IMR-90 (cell line): ENCODE data around the gene FBXW5. TPM values are rescaled to one million over a fixed set of nuclear protein-coding genes. Genes with fewer than 3 reads are reported as not detected.
A peak's percentile ranks its signal among the peaks of the same experiment; 100 is the strongest.

Experiments used
- ATAC-seq: fragments of 200-7000 bp; cut with Tn5 transposase; 2 replicates; pipeline ENCODE4 v1.9.1; 2020; ENCODE audit warnings: low read depth, mild to moderate bottlenecking, moderate library complexity
- Bru-seq: library from RNA; stranded (reverse); fragments of 400-500 nt; gene quantifications from one replicate; lab custom pipeline; 2021; lab: Mats Ljungman, UMichigan
- BruChase-seq, 2 experiments: library from RNA; stranded (reverse); fragments of 400-500 nt; gene quantifications; one replicate each; lab custom pipeline; 2021; lab: Mats Ljungman, UMichigan
- BruUV-seq: library from RNA; stranded (reverse); fragments of 400-500 nt; replicated peaks from 2 replicates; lab custom pipeline; 2021; lab: Mats Ljungman, UMichigan
- CTCF ChIA-PET: fragments of 300-600 bp; formaldehyde crosslinking; extraction: SDS; loops from one replicate; lab custom pipeline; 2021; ENCODE audit warnings: antibody characterized with exemption; lab: Yijun Ruan, JAX
- POLR2A ChIA-PET: fragments of 300-600 bp; sonication (Branson Sonifier 250); formaldehyde crosslinking; loops from one replicate; lab custom pipeline; 2022; ENCODE audit warnings: antibody characterized with exemption; ENCODE audit not compliant: unreplicated experiment; lab: Charles Lee
- DNase-seq: peaks from one replicate; pipeline ENCODE4 v3.0.0; 2013
- H2AFZ ChIP-seq: replicated peaks from 2 replicates; pipeline ENCODE3; 2013; ENCODE audit warnings: low read length, mild to moderate bottlenecking; ENCODE audit not compliant: poor library complexity
- H2AK5ac ChIP-seq: 2 replicates; pipeline ENCODE4 v1.6.1; 2013; ENCODE audit warnings: low read depth, low read length, inconsistent platforms
- H2AK9ac ChIP-seq: replicated peaks from 2 replicates; pipeline ENCODE3; 2013; ENCODE audit warnings: mild to moderate bottlenecking, low read depth, low read length, moderate library complexity; ENCODE audit not compliant: poor library complexity
- H2BK120ac ChIP-seq: 2 replicates; pipeline ENCODE4 v1.6.1; 2013; ENCODE audit warnings: low read depth, low read length, inconsistent platforms
- H2BK15ac ChIP-seq: 3 replicates; pipeline ENCODE4 v1.6.1; 2013; ENCODE audit warnings: low read depth, low read length, inconsistent platforms
- H2BK20ac ChIP-seq: 2 replicates; pipeline ENCODE4 v1.6.1; 2013; ENCODE audit warnings: low read depth, mild to moderate bottlenecking, inconsistent platforms, low read length, moderate library complexity
- H2BK5ac ChIP-seq: 2 replicates; pipeline ENCODE4 v1.6.1; 2013; ENCODE audit warnings: mild to moderate bottlenecking, low read depth, low read length, inconsistent platforms; ENCODE audit not compliant: poor library complexity, severe bottlenecking
- H3K14ac ChIP-seq: replicated peaks from 2 replicates; pipeline ENCODE4 v1.6.1; 2013; ENCODE audit warnings: low read depth, low read length, inconsistent platforms
- H3K18ac ChIP-seq: 2 replicates; pipeline ENCODE4 v1.6.1; 2013; ENCODE audit warnings: low read depth, low read length, control low read depth
- H3K23ac ChIP-seq: 2 replicates; pipeline ENCODE4 v1.6.1; 2013; ENCODE audit warnings: low read depth, low read length, inconsistent platforms
- H3K27ac ChIP-seq: 2 replicates; pipeline ENCODE4 v1.5.1; 2013; ENCODE audit warnings: mild to moderate bottlenecking, control low read depth, low read length; ENCODE audit not compliant: insufficient read depth
- H3K27me3 ChIP-seq: 2 replicates; pipeline ENCODE4 v1.6.1; 2013; ENCODE audit warnings: low read length; ENCODE audit not compliant: control insufficient read depth, insufficient read depth
- H3K36me3 ChIP-seq: 2 replicates; pipeline ENCODE4 v1.6.1; 2013; ENCODE audit warnings: low read length, mixed read lengths; ENCODE audit not compliant: control insufficient read depth, insufficient read depth
- H3K4ac ChIP-seq: 2 replicates; pipeline ENCODE4 v1.6.1; 2013; ENCODE audit warnings: low read depth, low read length, inconsistent platforms
- H3K4me1 ChIP-seq: 2 replicates; pipeline ENCODE4 v1.6.1; 2013; ENCODE audit warnings: low read length, mixed read lengths; ENCODE audit not compliant: control insufficient read depth, insufficient read depth
- H3K4me2 ChIP-seq: 2 replicates; pipeline ENCODE4 v1.6.1; 2013; ENCODE audit warnings: low read depth, mild to moderate bottlenecking, control low read depth, low read length, moderate library complexity
- H3K4me3 ChIP-seq: 2 replicates; pipeline ENCODE4 v1.5.1; 2013; ENCODE audit warnings: low read depth, mild to moderate bottlenecking, control low read depth, low read length, moderate library complexity; ENCODE audit not compliant: insufficient read depth
- H3K56ac ChIP-seq: 2 replicates; pipeline ENCODE4 v1.6.1; 2013; ENCODE audit warnings: low read length, inconsistent platforms; ENCODE audit not compliant: insufficient read depth; ENCODE audit errors: extremely low read depth
- H3K79me1 ChIP-seq, 2 experiments: 2 replicates each; pipeline ENCODE4 v1.6.1; 2013; ENCODE audit warnings: low read length in 2 of 2, inconsistent platforms in 1 of 2, low read depth in 1 of 2
- H3K9ac ChIP-seq: 2 replicates; pipeline ENCODE4 v1.6.1; 2013; ENCODE audit warnings: low read depth, low read length, control low read depth
- H3K9me1 ChIP-seq: 2 replicates; pipeline ENCODE4 v1.6.1; 2013; ENCODE audit warnings: low read length, inconsistent platforms; ENCODE audit not compliant: insufficient read depth
- H3K9me3 ChIP-seq: 2 replicates; pipeline ENCODE4 v1.6.1; 2013; ENCODE audit warnings: low read length; ENCODE audit not compliant: control insufficient read depth, insufficient read depth
- H4K20me1 ChIP-seq: 2 replicates; pipeline ENCODE4 v1.6.1; 2013; ENCODE audit warnings: low read length, inconsistent platforms; ENCODE audit not compliant: insufficient read depth
- H4K5ac ChIP-seq: 2 replicates; pipeline ENCODE4 v1.6.1; 2013; ENCODE audit warnings: mild to moderate bottlenecking, low read depth, low read length, control low read depth
- H4K8ac ChIP-seq, 2 experiments: 2 replicates each; pipeline ENCODE4 v1.6.1; 2013; ENCODE audit warnings: low read depth in 2 of 2, low read length in 2 of 2, control low read depth in 1 of 2, inconsistent platforms in 1 of 2
- H4K91ac ChIP-seq: 2 replicates; pipeline ENCODE4 v1.6.1; 2013; ENCODE audit warnings: low read depth, low read length, inconsistent platforms; ENCODE audit not compliant: insufficient read depth
- CHD1 ChIP-seq: IDR thresholded peaks from 2 replicates; pipeline ENCODE4 v1.6.1; 2012; ENCODE audit warnings: low read depth, low read length, improper control_type of control experiment
- ELK1 ChIP-seq: fragments of 150-350 bp; IDR thresholded peaks from 2 replicates; pipeline ENCODE4 v1.6.1; 2016; ENCODE audit warnings: low read depth, mild to moderate bottlenecking, low read length, moderate library complexity, borderline replicate concordance
- MAZ ChIP-seq: IDR thresholded peaks from 2 replicates; pipeline ENCODE4 v1.6.1; 2012; ENCODE audit warnings: low read depth, mild to moderate bottlenecking, low read length, improper control_type of control experiment, moderate library complexity, borderline replicate concordance
- MXI1 ChIP-seq: IDR thresholded peaks from 2 replicates; pipeline ENCODE4 v1.6.1; 2012; ENCODE audit warnings: low read depth, mild to moderate bottlenecking, low read length, moderate library complexity, borderline replicate concordance
- NFE2L2 ChIP-seq: fragments of 150-350 bp; IDR thresholded peaks from 2 replicates; pipeline ENCODE4 v1.6.1; 2016; ENCODE audit warnings: low read depth, mild to moderate bottlenecking, low read length
- POLR2A ChIP-seq: IDR thresholded peaks from 2 replicates; pipeline ENCODE4 v1.6.1; 2012; ENCODE audit warnings: mild to moderate bottlenecking, low read depth, low read length
- RFX5 ChIP-seq: IDR thresholded peaks from 2 replicates; pipeline ENCODE4 v1.8.0; 2012; ENCODE audit warnings: low read depth, mild to moderate bottlenecking, low read length, moderate library complexity
- SMC3 ChIP-seq: fragments of 150-350 bp; IDR thresholded peaks from 2 replicates; pipeline ENCODE4 v1.6.1; 2016; ENCODE audit warnings: low read depth, mild to moderate bottlenecking, antibody characterized with exemption, low read length, moderate library complexity
- WGBS, 2 experiments: methylation state at CpG; one replicate each; pipeline versions ENCODE4 v1.1.5 to v1.1.7; 2013; ENCODE audit warnings: missing lambda C conversion rate in 2 of 2; ENCODE audit not compliant: insufficient read length in 1 of 2; ENCODE audit errors: extremely low coverage in 2 of 2; 5-methylcytosine and 5-hydroxymethylcytosine counted together
- dilution Hi-C: fragments of 300-500 bp; cut with HindIII; formaldehyde crosslinking; loops from one replicate; pipeline ENCODE4 v1.14.3; 2018; ENCODE audit warnings: low sequenced_read_pairs; ENCODE audit not compliant: unreplicated experiment
- in situ Hi-C: fragments of 300-500 bp; cut with MboI; formaldehyde crosslinking; loops from 3 replicates; pipeline ENCODE4 v1.14.3; 2019; ENCODE audit warnings: low sequenced_read_pairs, inconsistent platforms, mixed read lengths
- intact Hi-C: fragments of 100-400 bp; cut with micrococcal nuclease; formaldehyde crosslinking; loops from 2 replicates; pipeline ENCODE4 v1.10.0; 2022
- long read RNA-seq: library from polyadenylated mRNA; unstranded; transcript quantifications from one replicate; pipeline ENCODE4 v2.0.0, GENCODE V29; 2021; ENCODE audit not compliant: unreplicated experiment
- polyA plus RNA-seq, 3 experiments: library from polyadenylated mRNA; depleted of rRNA; stranded (reverse); fragments of >200 nt; gene quantifications; 2 replicates each; pipeline ENCODE4 v1.2.3, GENCODE V29; 2012; ENCODE audit warnings: low replicate concordance in 1 of 3
- total RNA-seq: library from RNA; depleted of rRNA; stranded (reverse); fragments of >200 nt; gene quantifications from 2 replicates; pipeline ENCODE4 v1.2.3, GENCODE V29; 2012; rRNA removed
- TF ChIP-seq, protein P1 (sequence below): conservative IDR thresholded peaks from 2 replicates; pipeline ENCODE4 v1.5.1; 2012; ENCODE audit warnings: mild to moderate bottlenecking, low read depth, low read length, improper control_type of control experiment
- TF ChIP-seq, protein P2 (sequence below): fragments of 150-350 bp; IDR thresholded peaks from 2 replicates; pipeline ENCODE4 v1.6.1; 2017; ENCODE audit warnings: mild to moderate bottlenecking, antibody characterized with exemption, low read length, low read depth

The FBXW5 gene
- total RNA-seq = 65.1 and 72.2 TPM in 2 replicates
- 80.2 and 95.4 TPM in 2 replicates for polyA plus RNA-seq (2012; rRNA removed)
- 49.2 and 116 TPM in 2 replicates for polyA plus RNA-seq (2012; cell fraction: cytosol; rRNA removed)
- 316 and 1,080 TPM in 2 replicates for polyA plus RNA-seq (2012; cell fraction: nucleus; rRNA removed; ENCODE audit: low replicate concordance)
- percentile 50 among the genes with signal in this experiment for Bru-seq, nascent RNA
- percentile 68 among the genes with signal in this experiment for BruChase-seq, experiment 1, labeled RNA remaining after a 6-hour chase
- BruChase-seq, experiment 2, labeled RNA remaining after a 2-hour chase = percentile 61 among the genes with signal in this experiment
- long read RNA-seq, transcript FBXW5-206 (8 exons, 2,392 nt) = minor isoform, 7 of 278 reads
- long read RNA-seq, transcript FBXW5-201 (9 exons, 2,274 nt) = major isoform, 115 of 278 reads
- long read RNA-seq, partial matches to known transcripts = 92 of 278 reads
- long read RNA-seq, other reads (novel, unspliced or antisense) = 62 of 278 reads

DNA sequence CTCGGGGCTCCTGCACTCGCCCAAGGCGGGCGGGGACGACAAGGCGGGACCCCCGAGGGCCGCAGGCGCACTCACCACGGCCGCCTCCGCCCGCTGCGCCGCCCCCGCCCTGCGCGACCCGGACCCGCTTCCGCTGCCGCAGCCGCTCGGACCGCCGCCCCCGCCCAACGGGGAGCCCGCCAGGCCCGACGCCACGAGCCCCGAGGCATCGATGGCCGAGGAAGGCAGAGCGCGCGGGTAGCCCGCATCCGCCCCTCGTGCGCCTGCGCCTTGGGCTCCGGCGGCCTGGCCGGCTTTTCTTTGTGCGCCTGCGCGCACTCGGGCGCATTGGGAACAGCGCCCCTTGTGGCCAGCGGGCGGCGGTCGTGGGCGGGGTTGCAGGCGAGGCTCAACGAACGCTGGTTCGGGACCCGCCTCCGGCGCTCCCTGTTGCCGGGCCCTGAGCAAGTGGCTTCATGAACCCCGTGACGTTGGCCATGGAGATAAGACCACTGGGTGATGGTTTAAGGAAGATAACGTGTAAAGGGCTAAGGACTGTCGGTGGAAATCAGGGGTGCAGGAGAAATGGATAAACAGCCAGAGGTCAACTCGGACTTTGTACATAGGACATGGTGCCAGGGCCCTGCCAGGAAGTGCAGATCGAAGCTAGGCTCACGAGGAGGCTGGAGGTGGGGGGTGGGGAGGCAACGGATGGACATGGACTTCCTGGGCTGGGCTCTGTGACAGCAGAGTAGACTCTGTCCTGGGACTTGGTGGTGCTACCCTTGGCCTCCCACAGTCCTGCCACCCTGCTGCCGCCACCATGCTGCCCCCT, at the start of gene FBXW5, which contains the start of gene C8G:
TSS of gene FBXW5 (minus strand) at position 220 of the 814 bp plus-strand sequence. CDS start 655 bp downstream, outside the sequence.
TSS of gene C8G (plus strand) at position 725 of the 814 bp plus-strand sequence. CDS start at position 803, 78 bp downstream.
- peak within 1 kb of the TSS; percentile 91 for H2AFZ ChIP-seq
- H3K27ac ChIP-seq = peak within 1 kb of the TSS; percentile 97
- in situ Hi-C loops = no loop called here
- TF ChIP-seq, protein P1, sequence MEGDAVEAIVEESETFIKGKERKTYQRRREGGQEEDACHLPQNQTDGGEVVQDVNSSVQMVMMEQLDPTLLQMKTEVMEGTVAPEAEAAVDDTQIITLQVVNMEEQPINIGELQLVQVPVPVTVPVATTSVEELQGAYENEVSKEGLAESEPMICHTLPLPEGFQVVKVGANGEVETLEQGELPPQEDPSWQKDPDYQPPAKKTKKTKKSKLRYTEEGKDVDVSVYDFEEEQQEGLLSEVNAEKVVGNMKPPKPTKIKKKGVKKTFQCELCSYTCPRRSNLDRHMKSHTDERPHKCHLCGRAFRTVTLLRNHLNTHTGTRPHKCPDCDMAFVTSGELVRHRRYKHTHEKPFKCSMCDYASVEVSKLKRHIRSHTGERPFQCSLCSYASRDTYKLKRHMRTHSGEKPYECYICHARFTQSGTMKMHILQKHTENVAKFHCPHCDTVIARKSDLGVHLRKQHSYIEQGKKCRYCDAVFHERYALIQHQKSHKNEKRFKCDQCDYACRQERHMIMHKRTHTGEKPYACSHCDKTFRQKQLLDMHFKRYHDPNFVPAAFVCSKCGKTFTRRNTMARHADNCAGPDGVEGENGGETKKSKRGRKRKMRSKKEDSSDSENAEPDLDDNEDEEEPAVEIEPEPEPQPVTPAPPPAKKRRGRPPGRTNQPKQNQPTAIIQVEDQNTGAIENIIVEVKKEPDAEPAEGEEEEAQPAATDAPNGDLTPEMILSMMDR = peak; percentile 98
- TF ChIP-seq NFE2L2 = no peak
- peak; percentile 98 for TF ChIP-seq MAZ
- TF ChIP-seq RFX5 = no peak
- no peak for TF ChIP-seq MXI1
- no peak for TF ChIP-seq CHD1
- TF ChIP-seq SMC3 = no peak
- TF ChIP-seq ELK1 = no peak
- no peak; the same call in 1 of the 2 replicates for TF ChIP-seq POLR2A
- TF ChIP-seq, protein P2, sequence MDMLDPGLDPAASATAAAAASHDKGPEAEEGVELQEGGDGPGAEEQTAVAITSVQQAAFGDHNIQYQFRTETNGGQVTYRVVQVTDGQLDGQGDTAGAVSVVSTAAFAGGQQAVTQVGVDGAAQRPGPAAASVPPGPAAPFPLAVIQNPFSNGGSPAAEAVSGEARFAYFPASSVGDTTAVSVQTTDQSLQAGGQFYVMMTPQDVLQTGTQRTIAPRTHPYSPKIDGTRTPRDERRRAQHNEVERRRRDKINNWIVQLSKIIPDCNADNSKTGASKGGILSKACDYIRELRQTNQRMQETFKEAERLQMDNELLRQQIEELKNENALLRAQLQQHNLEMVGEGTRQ = peak; percentile 23; the same call in 1 of the 2 replicates

More for the DNA sequence above, at the start of gene FBXW5, which contains the start of gene C8G:
- Histone ChIP-seq H2BK20ac (no peak within 1 kb of the TSS), H3K18ac (peak within 1 kb of the TSS; percentile 25; the same call in 1 of the 2 replicates), H3K9me1 (peaks cover 8% of the 10 kb centered on the region), H2BK5ac (peak within 1 kb of the TSS; percentile 88), H4K8ac (peak within 1 kb of the TSS; percentile 61 to 93; a peak in 2 of 4 replicates), H3K4me2 (peak within 1 kb of the TSS; percentile 86), H3K27me3 (no peaks in the 10 kb centered on the region), H2BK15ac (no peak within 1 kb of the TSS), H3K23ac (peak within 1 kb of the TSS; percentile 56), H3K79me1 (peaks cover 5 to 35% of the 10 kb centered on the region in 2 experiments), H3K9me3 (no peaks in the 10 kb centered on the region), H3K56ac (no peak within 1 kb of the TSS), H2BK120ac (peak within 1 kb of the TSS; percentile 64; the same call in 1 of the 2 replicates), H3K4me3 (peak within 1 kb of the TSS; percentile 79), H2AK9ac (peak within 1 kb of the TSS; percentile 100), H3K14ac (peak within 1 kb of the TSS; percentile 81), H3K4me1 (peaks cover 4% of the 10 kb centered on the region), H3K9ac (peak within 1 kb of the TSS; percentile 96), H2AK5ac (peak within 1 kb of the TSS; percentile 85), H4K20me1 (peaks cover 22% of the 10 kb centered on the region), H3K4ac (peak within 1 kb of the TSS; percentile 88), H4K5ac (peak within 1 kb of the TSS; percentile 73), H3K36me3 (peaks cover 33% of the 10 kb centered on the region), H4K91ac (peak within 1 kb of the TSS; percentile 68)
- CTCF ChIA-PET = interaction anchor here (0.6 to 1.0 kb wide), 3 partner anchors 13 to 42 kb away, joined by 3 to 4 read pairs (median 3); no protein-coding TSS in a partner anchor
- POLR2A ChIA-PET = no interaction called here
- BruUV-seq = no TSS peak
- peak; percentile 89 for DNase-seq
- intact Hi-C loops = loop anchor here (2.0 kb wide), 1 partner anchor 96 kb away; the partner anchor contains the start of gene PHPT1
- dilution Hi-C loops = no loop called here
- peak; percentile 91 for ATAC-seq
- 1% methylated on average over 66 of the region's 74 CpGs; no CpG with 5 or more reads in 1 of the 2 experiments for WGBS, 2 experiments
